Fibroblast of lung (primary cell): Measurements from ENCODE around the gene CACNB4.

Source experiments
- CTCF ChIP-seq, 2 donors: IDR thresholded peaks in 1 of 2; conservative IDR thresholded peaks in 1 of 2; 1 replicate in 1 of 2; 2 replicates in 1 of 2; pipeline ENCODE4 v1.5.1; 2011 to 2012; ENCODE audit warnings: low read length in 2 of 2, control low read depth in 1 of 2, inconsistent platforms in 1 of 2, low read depth in 1 of 2, mild to moderate bottlenecking in 1 of 2
- EZH2 ChIP-seq: IDR thresholded peaks from 2 replicates; pipeline ENCODE4 v1.5.1; 2012; ENCODE audit warnings: low read length, control low read depth, mild to moderate bottlenecking; ENCODE audit errors: missing control alignments

DNA sequence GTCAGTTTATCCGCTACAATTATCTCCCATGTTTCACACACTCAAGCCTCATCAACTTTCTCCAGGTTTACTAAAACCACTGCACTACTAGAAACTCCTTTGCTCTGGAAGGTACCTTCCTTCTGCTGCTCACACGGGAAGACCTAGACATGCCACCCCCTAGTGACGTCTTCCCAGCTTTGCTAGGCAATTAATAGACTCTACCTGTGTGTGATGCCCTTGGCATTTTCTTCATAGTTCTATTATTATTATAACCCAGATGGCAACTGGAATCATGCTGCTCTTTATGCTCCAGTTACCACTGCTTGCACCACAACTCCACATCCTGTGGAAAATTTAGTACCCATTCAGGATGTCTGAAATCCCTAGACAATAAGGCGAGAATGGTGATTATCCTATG is 42.4 kb downstream of the CACNB4 start:
- TF ChIP-seq CTCF (conservative IDR thresholded peaks at IDR 0.05 in 1 of 2, IDR thresholded peaks at IDR 0.05 in 1 of 2; ENCODE audit: low read depth in 1 of 2, low read length in 2 of 2) (no peak), EZH2 (no peak)
